Measurements from ENCODE around the gene RGPD3. TPM values are rescaled to one million over a fixed set of nuclear protein-coding genes. Genes with fewer than 3 reads are reported as not detected.

Gene RGPD3
- total RNA-seq: 1.2 TPM

GRCh38 chr2:106468107-106468506 lies at the start of gene RGPD3:
Gene RGPD3, minus strand, starts transcription at chr2:106468413. Its CDS starts 125 bp downstream, at chr2:106468288.

GRCh38 chr2:106486551-106487385 lies 18.6 kb upstream of the RGPD3 start, which contains the start of gene CD8B2:
Gene CD8B2, plus strand, starts transcription at chr2:106487364. Its CDS starts 63 bp downstream, at chr2:106487427.

Other genes starting within 250 kb of the RGPD3 start
- gene CD8B2, start 19.0 kb upstream of the RGPD3 start, total RNA-seq: 0.69 TPM